IMR-90 (cell line): Measurements from ENCODE around the gene ZKSCAN8. TPM values are rescaled to one million over a fixed set of nuclear protein-coding genes. Genes with fewer than 3 reads are reported as not detected.

Source experiments
- ATAC-seq: fragments of 200-7000 bp; cut with Tn5 transposase; 2 replicates; pipeline ENCODE4 v1.9.1; 2020; ENCODE audit warnings: low read depth, mild to moderate bottlenecking, moderate library complexity
- BruUV-seq: library from RNA; stranded (reverse); fragments of 400-500 nt; replicated peaks from 2 replicates; lab custom pipeline; 2021; lab: Mats Ljungman, UMichigan
- CTCF ChIA-PET: fragments of 300-600 bp; formaldehyde crosslinking; extraction: SDS; loops from one replicate; lab custom pipeline; 2021; ENCODE audit warnings: antibody characterized with exemption; lab: Yijun Ruan, JAX
- POLR2A ChIA-PET: fragments of 300-600 bp; sonication (Branson Sonifier 250); formaldehyde crosslinking; loops from one replicate; lab custom pipeline; 2022; ENCODE audit warnings: antibody characterized with exemption; ENCODE audit not compliant: unreplicated experiment; lab: Charles Lee
- DNase-seq: peaks from one replicate; pipeline ENCODE4 v3.0.0; 2013
- H2AFZ ChIP-seq: replicated peaks from 2 replicates; pipeline ENCODE3; 2013; ENCODE audit warnings: low read length, mild to moderate bottlenecking; ENCODE audit not compliant: poor library complexity
- H2AK5ac ChIP-seq: 2 replicates; pipeline ENCODE4 v1.6.1; 2013; ENCODE audit warnings: low read depth, low read length, inconsistent platforms
- H2AK9ac ChIP-seq: replicated peaks from 2 replicates; pipeline ENCODE3; 2013; ENCODE audit warnings: mild to moderate bottlenecking, low read depth, low read length, moderate library complexity; ENCODE audit not compliant: poor library complexity
- H2BK120ac ChIP-seq: 2 replicates; pipeline ENCODE4 v1.6.1; 2013; ENCODE audit warnings: low read depth, low read length, inconsistent platforms
- H2BK15ac ChIP-seq: 3 replicates; pipeline ENCODE4 v1.6.1; 2013; ENCODE audit warnings: low read depth, low read length, inconsistent platforms
- H2BK20ac ChIP-seq: 2 replicates; pipeline ENCODE4 v1.6.1; 2013; ENCODE audit warnings: low read depth, mild to moderate bottlenecking, inconsistent platforms, low read length, moderate library complexity
- H2BK5ac ChIP-seq: 2 replicates; pipeline ENCODE4 v1.6.1; 2013; ENCODE audit warnings: mild to moderate bottlenecking, low read depth, low read length, inconsistent platforms; ENCODE audit not compliant: poor library complexity, severe bottlenecking
- H3K14ac ChIP-seq: replicated peaks from 2 replicates; pipeline ENCODE4 v1.6.1; 2013; ENCODE audit warnings: low read depth, low read length, inconsistent platforms
- H3K18ac ChIP-seq: 2 replicates; pipeline ENCODE4 v1.6.1; 2013; ENCODE audit warnings: low read depth, low read length, control low read depth
- H3K23ac ChIP-seq: 2 replicates; pipeline ENCODE4 v1.6.1; 2013; ENCODE audit warnings: low read depth, low read length, inconsistent platforms
- H3K27ac ChIP-seq: 2 replicates; pipeline ENCODE4 v1.5.1; 2013; ENCODE audit warnings: mild to moderate bottlenecking, control low read depth, low read length; ENCODE audit not compliant: insufficient read depth
- H3K27me3 ChIP-seq: 2 replicates; pipeline ENCODE4 v1.6.1; 2013; ENCODE audit warnings: low read length; ENCODE audit not compliant: control insufficient read depth, insufficient read depth
- H3K36me3 ChIP-seq: 2 replicates; pipeline ENCODE4 v1.6.1; 2013; ENCODE audit warnings: low read length, mixed read lengths; ENCODE audit not compliant: control insufficient read depth, insufficient read depth
- H3K4ac ChIP-seq: 2 replicates; pipeline ENCODE4 v1.6.1; 2013; ENCODE audit warnings: low read depth, low read length, inconsistent platforms
- H3K4me1 ChIP-seq: 2 replicates; pipeline ENCODE4 v1.6.1; 2013; ENCODE audit warnings: low read length, mixed read lengths; ENCODE audit not compliant: control insufficient read depth, insufficient read depth
- H3K4me2 ChIP-seq: 2 replicates; pipeline ENCODE4 v1.6.1; 2013; ENCODE audit warnings: low read depth, mild to moderate bottlenecking, control low read depth, low read length, moderate library complexity
- H3K4me3 ChIP-seq: 2 replicates; pipeline ENCODE4 v1.5.1; 2013; ENCODE audit warnings: low read depth, mild to moderate bottlenecking, control low read depth, low read length, moderate library complexity; ENCODE audit not compliant: insufficient read depth
- H3K56ac ChIP-seq: 2 replicates; pipeline ENCODE4 v1.6.1; 2013; ENCODE audit warnings: low read length, inconsistent platforms; ENCODE audit not compliant: insufficient read depth; ENCODE audit errors: extremely low read depth
- H3K79me1 ChIP-seq, 2 experiments: 2 replicates each; pipeline ENCODE4 v1.6.1; 2013; ENCODE audit warnings: low read length in 2 of 2, inconsistent platforms in 1 of 2, low read depth in 1 of 2
- H3K9ac ChIP-seq: 2 replicates; pipeline ENCODE4 v1.6.1; 2013; ENCODE audit warnings: low read depth, low read length, control low read depth
- H3K9me1 ChIP-seq: 2 replicates; pipeline ENCODE4 v1.6.1; 2013; ENCODE audit warnings: low read length, inconsistent platforms; ENCODE audit not compliant: insufficient read depth
- H3K9me3 ChIP-seq: 2 replicates; pipeline ENCODE4 v1.6.1; 2013; ENCODE audit warnings: low read length; ENCODE audit not compliant: control insufficient read depth, insufficient read depth
- H4K20me1 ChIP-seq: 2 replicates; pipeline ENCODE4 v1.6.1; 2013; ENCODE audit warnings: low read length, inconsistent platforms; ENCODE audit not compliant: insufficient read depth
- H4K5ac ChIP-seq: 2 replicates; pipeline ENCODE4 v1.6.1; 2013; ENCODE audit warnings: mild to moderate bottlenecking, low read depth, low read length, control low read depth
- H4K8ac ChIP-seq, 2 experiments: 2 replicates each; pipeline ENCODE4 v1.6.1; 2013; ENCODE audit warnings: low read depth in 2 of 2, low read length in 2 of 2, control low read depth in 1 of 2, inconsistent platforms in 1 of 2
- H4K91ac ChIP-seq: 2 replicates; pipeline ENCODE4 v1.6.1; 2013; ENCODE audit warnings: low read depth, low read length, inconsistent platforms; ENCODE audit not compliant: insufficient read depth
- BHLHE40 ChIP-seq: fragments of 150-350 bp; IDR thresholded peaks from 2 replicates; pipeline ENCODE4 v1.6.1; 2016; ENCODE audit warnings: mild to moderate bottlenecking, low read depth, low read length
- CEBPB ChIP-seq: IDR thresholded peaks from 2 replicates; pipeline ENCODE4 v1.6.1; 2012; ENCODE audit warnings: low read depth, low read length, improper control_type of control experiment
- CHD1 ChIP-seq: IDR thresholded peaks from 2 replicates; pipeline ENCODE4 v1.6.1; 2012; ENCODE audit warnings: low read depth, low read length, improper control_type of control experiment
- FOS ChIP-seq: fragments of 150-350 bp; IDR thresholded peaks from 2 replicates; pipeline ENCODE4 v1.6.1; 2016; ENCODE audit warnings: low read depth, low read length
- MAZ ChIP-seq: IDR thresholded peaks from 2 replicates; pipeline ENCODE4 v1.6.1; 2012; ENCODE audit warnings: low read depth, mild to moderate bottlenecking, low read length, improper control_type of control experiment, moderate library complexity, borderline replicate concordance
- MXI1 ChIP-seq: IDR thresholded peaks from 2 replicates; pipeline ENCODE4 v1.6.1; 2012; ENCODE audit warnings: low read depth, mild to moderate bottlenecking, low read length, moderate library complexity, borderline replicate concordance
- NFE2L2 ChIP-seq: fragments of 150-350 bp; IDR thresholded peaks from 2 replicates; pipeline ENCODE4 v1.6.1; 2016; ENCODE audit warnings: low read depth, mild to moderate bottlenecking, low read length
- POLR2A ChIP-seq: IDR thresholded peaks from 2 replicates; pipeline ENCODE4 v1.6.1; 2012; ENCODE audit warnings: mild to moderate bottlenecking, low read depth, low read length
- RAD21 ChIP-seq: IDR thresholded peaks from 2 replicates; pipeline ENCODE4 v1.6.1; 2012; ENCODE audit warnings: low read length, improper control_type of control experiment
- RCOR1 ChIP-seq: IDR thresholded peaks from 2 replicates; pipeline ENCODE4 v1.6.1; 2012; ENCODE audit warnings: mild to moderate bottlenecking, low read length, improper control_type of control experiment; ENCODE audit not compliant: insufficient replicate concordance
- RFX5 ChIP-seq: IDR thresholded peaks from 2 replicates; pipeline ENCODE4 v1.8.0; 2012; ENCODE audit warnings: low read depth, mild to moderate bottlenecking, low read length, moderate library complexity
- SMC3 ChIP-seq: fragments of 150-350 bp; IDR thresholded peaks from 2 replicates; pipeline ENCODE4 v1.6.1; 2016; ENCODE audit warnings: low read depth, mild to moderate bottlenecking, antibody characterized with exemption, low read length, moderate library complexity
- WGBS, 2 experiments: methylation state at CpG; one replicate each; pipeline versions ENCODE4 v1.1.5 to v1.1.7; 2013; ENCODE audit warnings: missing lambda C conversion rate in 2 of 2; ENCODE audit not compliant: insufficient read length in 1 of 2; ENCODE audit errors: extremely low coverage in 2 of 2; 5-methylcytosine and 5-hydroxymethylcytosine counted together
- dilution Hi-C: fragments of 300-500 bp; cut with HindIII; formaldehyde crosslinking; loops from one replicate; pipeline ENCODE4 v1.14.3; 2018; ENCODE audit warnings: low sequenced_read_pairs; ENCODE audit not compliant: unreplicated experiment
- in situ Hi-C: fragments of 300-500 bp; cut with MboI; formaldehyde crosslinking; loops from 3 replicates; pipeline ENCODE4 v1.14.3; 2019; ENCODE audit warnings: low sequenced_read_pairs, inconsistent platforms, mixed read lengths
- intact Hi-C: fragments of 100-400 bp; cut with micrococcal nuclease; formaldehyde crosslinking; loops from 2 replicates; pipeline ENCODE4 v1.10.0; 2022
- polyA plus RNA-seq, 3 experiments: library from polyadenylated mRNA; depleted of rRNA; stranded (reverse); fragments of >200 nt; gene quantifications; 2 replicates each; pipeline ENCODE4 v1.2.3, GENCODE V29; 2012; ENCODE audit warnings: low replicate concordance in 1 of 3
- total RNA-seq: library from RNA; depleted of rRNA; stranded (reverse); fragments of >200 nt; gene quantifications from 2 replicates; pipeline ENCODE4 v1.2.3, GENCODE V29; 2012
- TF ChIP-seq, protein P1 (sequence below): fragments of 150-350 bp; IDR thresholded peaks from 2 replicates; pipeline ENCODE4 v1.6.1; 2017; ENCODE audit warnings: mild to moderate bottlenecking, antibody characterized with exemption, low read length, low read depth
- TF ChIP-seq, protein P2 (sequence below): conservative IDR thresholded peaks from 2 replicates; pipeline ENCODE4 v1.5.1; 2012; ENCODE audit warnings: mild to moderate bottlenecking, low read depth, low read length, improper control_type of control experiment

ZKSCAN8 gene
- total and polyA plus RNA-seq, 2 of the 4 experiments (the other 2 are of a cell fraction), result 8.3 to 22.8 TPM

DNA sequence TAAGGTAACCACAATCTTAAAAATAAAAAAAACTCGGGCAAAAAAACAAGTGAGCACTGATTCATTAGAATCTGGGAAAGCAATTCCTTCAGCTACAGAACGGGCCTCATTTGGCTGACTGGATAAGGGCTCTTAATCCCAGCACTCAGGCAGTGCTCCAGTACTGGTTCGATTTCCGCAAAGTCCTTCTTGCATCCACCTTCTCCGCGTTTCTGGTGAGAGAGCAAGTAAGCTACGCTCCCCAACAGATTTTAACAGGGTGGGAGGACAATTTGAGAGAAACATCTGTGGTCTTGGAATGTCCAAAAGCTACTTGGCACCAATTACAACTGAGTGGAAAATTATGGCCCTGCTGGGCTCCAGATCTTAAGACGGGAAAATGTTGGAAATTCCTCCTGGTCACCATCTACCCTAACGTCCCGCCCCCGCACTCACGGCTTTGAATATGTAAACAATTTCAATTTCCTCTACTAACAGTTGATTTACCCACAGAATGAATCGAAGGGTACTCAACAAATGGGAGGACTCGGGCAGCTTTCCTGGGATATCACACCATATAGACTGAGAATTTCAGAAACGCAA, 65.3 kb downstream of the ZKSCAN8 start:
- no peak overlapping the region for H3K9ac ChIP-seq
- no peak overlapping the region for H3K18ac ChIP-seq
- H2BK5ac ChIP-seq, result no peak overlapping the region
- H3K79me1 ChIP-seq, result no peaks in the 10 kb centered on the region
- H2AFZ ChIP-seq, result peak overlapping the region; percentile 89
- no peaks in the 10 kb centered on the region for H3K4me1 ChIP-seq
- no peak overlapping the region for H2AK9ac ChIP-seq
- H4K20me1 ChIP-seq, result no peaks in the 10 kb centered on the region
- peak; percentile 5 for DNase-seq
- no peak overlapping the region for H3K14ac ChIP-seq
- H3K23ac ChIP-seq, result 0 out of 2 replicates have a peak overlapping the region, but pooled peaks have one; percentile 31
- H2BK120ac ChIP-seq, result no peak overlapping the region
- CTCF ChIA-PET, result interaction anchor here (1.1 kb wide), 1 partner anchor 22 kb away, joined by 4 read pairs; no protein-coding TSS in a partner anchor
- H2BK20ac ChIP-seq, result no peak overlapping the region
- no peak overlapping the region for H4K8ac ChIP-seq
- peak overlapping the region; percentile 48 for H3K4me3 ChIP-seq
- peaks cover 3% of the 10 kb centered on the region for H3K9me3 ChIP-seq
- TF ChIP-seq SMC3 (no peak), BHLHE40 (no peak), CEBPB (no peak), RAD21 (no peak), POLR2A (no peak), FOS (no peak), MAZ (no peak), RCOR1 (no peak), NFE2L2 (no peak), RFX5 (no peak), MXI1 (no peak), CHD1 (no peak)
- TF ChIP-seq, protein P1, sequence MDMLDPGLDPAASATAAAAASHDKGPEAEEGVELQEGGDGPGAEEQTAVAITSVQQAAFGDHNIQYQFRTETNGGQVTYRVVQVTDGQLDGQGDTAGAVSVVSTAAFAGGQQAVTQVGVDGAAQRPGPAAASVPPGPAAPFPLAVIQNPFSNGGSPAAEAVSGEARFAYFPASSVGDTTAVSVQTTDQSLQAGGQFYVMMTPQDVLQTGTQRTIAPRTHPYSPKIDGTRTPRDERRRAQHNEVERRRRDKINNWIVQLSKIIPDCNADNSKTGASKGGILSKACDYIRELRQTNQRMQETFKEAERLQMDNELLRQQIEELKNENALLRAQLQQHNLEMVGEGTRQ, result no peak
- TF ChIP-seq, protein P2, sequence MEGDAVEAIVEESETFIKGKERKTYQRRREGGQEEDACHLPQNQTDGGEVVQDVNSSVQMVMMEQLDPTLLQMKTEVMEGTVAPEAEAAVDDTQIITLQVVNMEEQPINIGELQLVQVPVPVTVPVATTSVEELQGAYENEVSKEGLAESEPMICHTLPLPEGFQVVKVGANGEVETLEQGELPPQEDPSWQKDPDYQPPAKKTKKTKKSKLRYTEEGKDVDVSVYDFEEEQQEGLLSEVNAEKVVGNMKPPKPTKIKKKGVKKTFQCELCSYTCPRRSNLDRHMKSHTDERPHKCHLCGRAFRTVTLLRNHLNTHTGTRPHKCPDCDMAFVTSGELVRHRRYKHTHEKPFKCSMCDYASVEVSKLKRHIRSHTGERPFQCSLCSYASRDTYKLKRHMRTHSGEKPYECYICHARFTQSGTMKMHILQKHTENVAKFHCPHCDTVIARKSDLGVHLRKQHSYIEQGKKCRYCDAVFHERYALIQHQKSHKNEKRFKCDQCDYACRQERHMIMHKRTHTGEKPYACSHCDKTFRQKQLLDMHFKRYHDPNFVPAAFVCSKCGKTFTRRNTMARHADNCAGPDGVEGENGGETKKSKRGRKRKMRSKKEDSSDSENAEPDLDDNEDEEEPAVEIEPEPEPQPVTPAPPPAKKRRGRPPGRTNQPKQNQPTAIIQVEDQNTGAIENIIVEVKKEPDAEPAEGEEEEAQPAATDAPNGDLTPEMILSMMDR, result no peak
- H3K36me3 ChIP-seq, result no peaks in the 10 kb centered on the region
- H3K4me2 ChIP-seq, result peak overlapping the region; percentile 71
- H3K27ac ChIP-seq, result no peak overlapping the region
- peak; percentile 36 for ATAC-seq
- H3K4ac ChIP-seq, result no peak overlapping the region
- no peak overlapping the region for H2AK5ac ChIP-seq
- H2BK15ac ChIP-seq, result no peak overlapping the region
- POLR2A ChIA-PET, result no interaction called here
- no peak overlapping the region for H4K5ac ChIP-seq
- no peak overlapping the region for H3K56ac ChIP-seq
- no peak overlapping the region for H4K91ac ChIP-seq
- intact Hi-C loops, result loop anchor here (5.0 kb wide), 1 partner anchor 45 kb away; no protein-coding TSS in a partner anchor
- in situ Hi-C loops, result no loop called here
- dilution Hi-C loops, result no loop called here
- 20% methylated on average over 1 of the region's 15 CpGs; no CpG with 5 or more reads in 1 of the 2 experiments for WGBS, 2 experiments
- no TSS peak for BruUV-seq
- H3K27me3 ChIP-seq, result peaks cover 37% of the 10 kb centered on the region
- H3K9me1 ChIP-seq, result no peaks in the 10 kb centered on the region
